IPS-11a (cell line): ENCODE results near the gene HAND2.

ENCODE experiments used
- H3K4me3 ChIP-seq: one replicate; pipeline ENCODE4 v1.5.1; 2013; ENCODE audit warnings: low read depth, low read length, control low read depth

HAND2 gene

DNA sequence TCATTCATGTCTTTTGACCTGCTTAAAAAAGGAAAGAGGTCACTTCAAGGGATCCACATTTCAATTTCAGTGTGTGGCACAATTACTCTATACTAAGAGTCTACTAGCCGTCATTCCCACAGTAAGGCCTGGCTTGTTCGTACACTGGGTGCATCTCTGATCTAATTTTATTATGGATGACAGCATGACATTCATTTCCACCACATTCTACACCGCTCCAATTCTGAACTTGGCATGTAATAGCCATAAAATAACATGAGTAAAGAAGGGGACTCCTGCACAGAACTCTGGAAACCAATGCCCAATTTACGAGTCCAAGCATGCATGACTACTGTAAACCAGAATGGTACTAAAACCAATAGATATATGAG, 51.1 kb downstream of the HAND2 start:
- H3K4me3 ChIP-seq, result no peak overlapping the region

DNA sequence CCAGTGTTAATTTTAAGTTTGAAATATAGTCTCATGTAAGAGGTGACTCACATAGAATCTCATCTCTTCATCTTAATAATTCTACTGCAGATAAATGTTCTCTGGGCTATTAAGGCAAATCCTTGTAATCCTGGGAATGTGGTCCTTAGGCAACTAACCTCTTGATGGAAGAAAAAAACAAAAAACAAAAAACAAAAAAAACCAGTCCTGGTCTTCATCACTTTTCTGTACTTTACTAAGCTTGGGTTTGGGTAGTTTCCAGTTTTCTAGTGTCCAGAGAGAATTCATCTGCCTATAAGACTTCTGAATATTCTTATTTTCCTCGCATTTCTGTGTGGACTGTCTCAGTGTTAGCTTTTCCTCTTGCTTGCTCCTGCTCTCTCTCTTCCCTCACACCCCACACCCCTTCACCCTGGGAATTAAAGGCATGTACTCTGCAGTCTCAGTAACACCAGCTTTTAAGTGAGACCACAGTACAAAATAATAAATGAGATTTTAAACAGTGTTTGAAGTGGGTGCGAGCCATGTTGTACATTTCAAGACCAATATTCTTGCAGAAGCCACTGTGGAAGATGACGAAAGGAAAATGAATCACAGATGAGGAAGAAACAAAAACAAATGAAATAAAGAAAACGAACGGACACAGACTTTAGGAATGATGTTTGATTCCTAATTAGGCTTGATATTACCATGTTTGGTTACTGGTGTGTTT, 51.7 kb downstream of the HAND2 start:
- H3K4me3 ChIP-seq, result no peak overlapping the region

DNA sequence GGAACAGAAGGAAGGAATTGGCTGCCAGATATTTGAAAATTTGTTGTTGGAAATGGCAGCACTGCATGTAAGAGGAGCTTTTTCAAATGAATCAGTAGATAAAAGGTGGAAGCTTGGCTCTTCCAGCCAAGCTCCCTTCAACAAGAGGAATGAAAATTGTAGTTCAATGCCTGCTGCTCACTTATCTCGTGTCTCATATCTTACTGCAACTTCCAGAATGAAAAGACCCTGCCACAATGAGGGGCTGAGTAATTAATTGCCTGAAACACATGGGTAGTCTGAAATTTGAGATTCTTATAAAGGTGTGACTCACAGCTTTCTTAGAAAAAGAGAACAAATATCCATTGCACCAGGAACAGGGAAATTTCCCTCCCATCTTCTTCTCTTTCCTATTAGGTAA, 53.0 kb downstream of the HAND2 start:
- H3K4me3 ChIP-seq, result no peak overlapping the region
